ENCODE measurements around the gene DIS3L2.

DNA sequence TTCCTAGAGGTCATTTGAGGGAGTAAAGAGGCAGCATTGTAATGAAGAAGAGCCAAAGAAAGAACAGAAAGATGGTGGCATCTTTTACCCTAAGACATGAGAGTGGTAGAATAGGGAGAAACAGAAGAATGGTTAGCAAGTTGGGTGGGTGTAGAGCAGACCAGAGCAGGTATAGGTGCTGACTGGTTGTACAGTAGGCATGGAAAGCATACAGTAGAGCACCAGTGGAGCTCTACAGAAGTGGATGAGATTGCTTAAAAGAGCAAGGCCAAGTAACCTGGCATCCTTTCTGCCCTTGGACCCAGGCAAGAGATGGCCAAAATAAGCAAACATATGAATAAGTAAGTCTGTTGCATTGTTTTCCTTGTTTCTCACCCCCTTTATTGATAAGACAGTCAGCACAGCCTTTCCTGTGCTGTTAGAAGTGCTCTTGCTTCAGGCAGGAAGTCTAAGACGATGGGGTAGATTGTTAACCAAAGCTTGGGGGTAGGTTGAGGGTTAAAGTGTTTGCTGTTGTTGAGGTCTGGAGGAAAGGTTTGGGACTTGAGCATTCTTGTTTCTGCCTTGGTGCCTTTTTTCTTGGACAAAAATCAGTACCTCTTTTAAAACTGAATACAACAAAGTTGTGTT is 76.9 kb downstream of the DIS3L2 start:
- TF ChIP-seq, protein P1, sequence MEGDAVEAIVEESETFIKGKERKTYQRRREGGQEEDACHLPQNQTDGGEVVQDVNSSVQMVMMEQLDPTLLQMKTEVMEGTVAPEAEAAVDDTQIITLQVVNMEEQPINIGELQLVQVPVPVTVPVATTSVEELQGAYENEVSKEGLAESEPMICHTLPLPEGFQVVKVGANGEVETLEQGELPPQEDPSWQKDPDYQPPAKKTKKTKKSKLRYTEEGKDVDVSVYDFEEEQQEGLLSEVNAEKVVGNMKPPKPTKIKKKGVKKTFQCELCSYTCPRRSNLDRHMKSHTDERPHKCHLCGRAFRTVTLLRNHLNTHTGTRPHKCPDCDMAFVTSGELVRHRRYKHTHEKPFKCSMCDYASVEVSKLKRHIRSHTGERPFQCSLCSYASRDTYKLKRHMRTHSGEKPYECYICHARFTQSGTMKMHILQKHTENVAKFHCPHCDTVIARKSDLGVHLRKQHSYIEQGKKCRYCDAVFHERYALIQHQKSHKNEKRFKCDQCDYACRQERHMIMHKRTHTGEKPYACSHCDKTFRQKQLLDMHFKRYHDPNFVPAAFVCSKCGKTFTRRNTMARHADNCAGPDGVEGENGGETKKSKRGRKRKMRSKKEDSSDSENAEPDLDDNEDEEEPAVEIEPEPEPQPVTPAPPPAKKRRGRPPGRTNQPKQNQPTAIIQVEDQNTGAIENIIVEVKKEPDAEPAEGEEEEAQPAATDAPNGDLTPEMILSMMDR (IDR thresholded peaks at IDR 0.05): no peak
- TF ChIP-seq POLR2A (IDR thresholded peaks at IDR 0.05): no peak
